Measurements from ENCODE around the gene TIMELESS. TPM values are rescaled to one million over a fixed set of nuclear protein-coding genes. Genes with fewer than 3 reads are reported as not detected.
A peak's percentile ranks its signal among the peaks of the same experiment; 100 is the strongest.

TIMELESS gene
- total RNA-seq, 1 donor from 2014 or later = 17.9 TPM

GRCh38 chr12:56490360-56490759, 41.1 kb upstream of the TIMELESS start:
- H3K27ac Mint-ChIP-seq (ENCODE audit: unreplicated experiment) = no peak overlapping the region
- no peak overlapping the region for H3K4me3 Mint-ChIP-seq (ENCODE audit: unreplicated experiment)
- no peak for DNase-seq
- peaks cover 4% of the 10 kb centered on the region for H3K4me1 Mint-ChIP-seq (ENCODE audit: low read depth, unreplicated experiment)
- H3K36me3 Mint-ChIP-seq (ENCODE audit: unreplicated experiment) = peaks cover 9% of the 10 kb centered on the region
- peaks cover 6% of the 10 kb centered on the region for H3K9me3 Mint-ChIP-seq (ENCODE audit: unreplicated experiment)
- no peak for TF ChIP-seq CTCF (IDR thresholded peaks at IDR 0.05; ENCODE audit: partially characterized antibody, unreplicated experiment)
- H3K27me3 Mint-ChIP-seq (ENCODE audit: unreplicated experiment) = peaks cover 19% of the 10 kb centered on the region

- H3K4me3 Mint-ChIP-seq (ENCODE audit: unreplicated experiment) = peak within 1 kb of the TSS; percentile 88
- peaks cover 19% of the 10 kb centered on the region for H3K27me3 Mint-ChIP-seq (ENCODE audit: unreplicated experiment)
- peak within 1 kb of the TSS; percentile 33 for H3K27ac Mint-ChIP-seq (ENCODE audit: unreplicated experiment)
- peaks cover 9% of the 10 kb centered on the region for H3K36me3 Mint-ChIP-seq (ENCODE audit: unreplicated experiment)
- peaks cover 6% of the 10 kb centered on the region for H3K9me3 Mint-ChIP-seq (ENCODE audit: unreplicated experiment)
- H3K4me1 Mint-ChIP-seq (ENCODE audit: low read depth, unreplicated experiment) = peaks cover 4% of the 10 kb centered on the region
- no peak for TF ChIP-seq CTCF (IDR thresholded peaks at IDR 0.05; ENCODE audit: partially characterized antibody, unreplicated experiment)
- peak; percentile 64 for DNase-seq
These were observed 39.1 kb upstream of the TIMELESS start, which contains the start of gene GLS2 for GRCh38 chr12:56488041-56488955. Gene GLS2, minus strand, starts transcription at chr12:56488161. Its CDS starts 43 bp downstream, at chr12:56488118.

- Mint-ChIP-seq H3K27ac (ENCODE audit: unreplicated experiment) (no peak overlapping the region), H3K4me3 (ENCODE audit: unreplicated experiment) (peak overlapping the region; percentile 85), H3K9me3 (ENCODE audit: unreplicated experiment) (peaks cover 6% of the 10 kb centered on the region), H3K36me3 (ENCODE audit: unreplicated experiment) (peaks cover 9% of the 10 kb centered on the region), H3K27me3 (ENCODE audit: unreplicated experiment) (peaks cover 19% of the 10 kb centered on the region), H3K4me1 (ENCODE audit: low read depth, unreplicated experiment) (peaks cover 4% of the 10 kb centered on the region)
- no peak for TF ChIP-seq CTCF (IDR thresholded peaks at IDR 0.05; ENCODE audit: partially characterized antibody, unreplicated experiment)
- peak; percentile 48 for DNase-seq
These were observed 38.3 kb upstream of the TIMELESS start for GRCh38 chr12:56487448-56488040.

- H3K27me3 Mint-ChIP-seq (ENCODE audit: unreplicated experiment) = peaks cover 19% of the 10 kb centered on the region
These were observed 37.5 kb upstream of the TIMELESS start for GRCh38 chr12:56486694-56487093.

More at GRCh38 chr12:56486694-56487093, 37.5 kb upstream of the TIMELESS start:
- no peak for DNase-seq
- Mint-ChIP-seq H3K4me3 (ENCODE audit: unreplicated experiment) (peak overlapping the region; percentile 85), H3K36me3 (ENCODE audit: unreplicated experiment) (peaks cover 9% of the 10 kb centered on the region), H3K4me1 (ENCODE audit: low read depth, unreplicated experiment) (peaks cover 4% of the 10 kb centered on the region), H3K27ac (ENCODE audit: unreplicated experiment) (no peak overlapping the region), H3K9me3 (ENCODE audit: unreplicated experiment) (peaks cover 5% of the 10 kb centered on the region)
- TF ChIP-seq CTCF (IDR thresholded peaks at IDR 0.05; ENCODE audit: partially characterized antibody, unreplicated experiment) = no peak
